ENCODE measurements around the gene PRRT1B.

The PRRT1B gene

GRCh38 chr9:131580358-131580757, 35.0 kb downstream of the PRRT1B start:
- no peak for DNase-seq (ENCODE audit: low read depth in 2 of 2)

DNA sequence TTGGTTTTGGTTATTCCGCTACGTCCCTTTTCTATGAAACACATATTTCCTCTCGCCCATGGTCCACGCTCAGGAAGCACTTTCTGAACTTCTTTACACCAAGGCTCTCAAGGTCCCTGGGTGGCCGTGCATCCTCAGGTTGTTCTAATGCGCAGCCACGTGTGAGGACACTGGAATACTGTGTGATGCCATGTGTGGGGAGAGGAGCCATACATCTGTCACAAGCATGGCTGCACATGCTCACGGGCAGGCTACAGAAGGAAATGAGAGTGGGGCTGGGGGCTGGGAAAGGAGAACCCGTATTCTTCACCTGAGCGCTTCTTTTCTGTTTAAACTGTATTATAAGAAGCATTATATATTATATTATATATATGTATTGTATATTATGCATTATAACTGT, 36.7 kb downstream of the PRRT1B start:
- DNase-seq (ENCODE audit: low read depth in 2 of 2), result no peak

- no peak for DNase-seq (ENCODE audit: low read depth in 2 of 2)
Measured at GRCh38 chr9:131582466-131583336, 37.4 kb downstream of the PRRT1B start.

GRCh38 chr9:131583337-131583645, 38.0 kb downstream of the PRRT1B start:
- no peak for DNase-seq (ENCODE audit: low read depth in 2 of 2)

- no peak for DNase-seq (ENCODE audit: low read depth in 2 of 2)
Measured at GRCh38 chr9:131583836-131584555, 38.7 kb downstream of the PRRT1B start.

GRCh38 chr9:131584858-131585257, 39.5 kb downstream of the PRRT1B start:
- DNase-seq (ENCODE audit: low read depth in 2 of 2), result no peak

GRCh38 chr9:131585375-131585774, 40.1 kb downstream of the PRRT1B start:
- DNase-seq (ENCODE audit: low read depth in 2 of 2), result peak in 1 of 2 donors; percentile 16

DNA sequence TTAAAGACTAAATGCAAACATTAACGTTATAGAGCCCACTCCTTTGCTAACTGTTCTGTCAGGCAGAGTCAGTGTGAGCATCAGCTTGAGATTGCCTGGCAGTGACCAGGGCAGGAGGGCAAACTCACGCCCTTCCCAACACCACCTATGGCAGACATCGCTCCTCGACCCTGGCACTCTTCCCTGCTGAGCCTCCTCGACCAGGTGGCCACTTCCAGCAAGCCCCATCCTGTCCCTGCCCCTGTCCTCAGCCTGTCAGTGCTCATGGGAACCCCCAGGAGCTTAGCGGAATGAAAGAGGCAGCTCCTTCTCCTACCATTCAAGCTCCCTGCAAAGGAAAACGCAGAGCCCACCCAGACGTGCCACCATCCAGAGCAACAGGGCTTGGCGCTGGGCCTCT, 42.0 kb downstream of the PRRT1B start:
- no peak for DNase-seq (ENCODE audit: low read depth in 2 of 2)

- no peak for DNase-seq (ENCODE audit: low read depth in 2 of 2)
Measured at GRCh38 chr9:131587906-131588305, 42.6 kb downstream of the PRRT1B start.

DNA sequence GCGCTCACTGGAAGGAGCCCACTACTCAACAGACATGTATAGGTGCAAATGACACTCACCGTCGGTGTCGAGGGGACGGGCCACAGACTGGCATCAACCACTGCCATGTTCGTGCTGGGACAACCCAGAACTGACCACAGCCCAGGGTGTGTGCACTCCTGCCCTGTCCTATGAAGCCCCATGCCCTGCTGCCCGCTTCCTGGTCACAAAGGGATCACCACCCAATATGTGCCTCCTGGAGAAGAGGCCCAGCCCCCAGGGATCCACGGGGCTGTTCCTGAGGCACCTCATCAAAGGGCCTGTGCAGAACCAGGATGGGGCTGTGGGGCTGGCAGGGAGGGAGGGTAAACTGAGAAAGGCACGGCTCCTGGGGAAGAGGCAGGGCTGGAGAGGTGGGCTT, 43.1 kb downstream of the PRRT1B start:
- no peak for DNase-seq (ENCODE audit: low read depth in 2 of 2)

DNA sequence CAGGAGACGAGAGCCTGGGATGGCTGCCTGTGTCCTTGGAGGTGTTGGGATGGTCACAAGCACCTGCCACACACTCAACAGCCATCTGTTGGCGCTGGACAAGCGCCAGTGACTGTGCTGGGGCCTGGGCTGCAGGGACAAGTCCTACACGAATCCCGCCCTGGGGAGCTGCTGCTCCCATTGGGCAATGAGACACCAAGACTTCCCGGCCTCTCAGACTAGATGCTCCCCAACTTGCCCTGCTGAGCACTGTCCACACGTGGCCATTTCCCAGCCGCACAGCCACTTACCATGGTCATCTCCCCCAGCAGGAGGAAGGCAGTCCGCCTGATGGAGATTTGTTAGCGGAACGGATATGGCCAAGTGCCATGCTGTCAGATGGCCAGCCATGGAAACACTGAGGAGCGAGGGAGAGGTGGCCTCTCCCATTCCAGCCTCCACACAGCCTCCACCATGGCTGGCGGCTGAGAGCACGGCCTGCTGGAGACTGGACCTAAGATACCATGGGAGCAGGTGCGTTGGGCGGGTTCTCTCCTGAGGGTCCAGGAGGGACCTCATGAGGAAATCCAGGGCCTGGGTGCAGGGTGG, 43.9 kb downstream of the PRRT1B start:
- no peak for DNase-seq (ENCODE audit: low read depth in 2 of 2)

- DNase-seq (ENCODE audit: low read depth in 2 of 2), result no peak
Measured at GRCh38 chr9:131589993-131590392, 44.7 kb downstream of the PRRT1B start.

DNA sequence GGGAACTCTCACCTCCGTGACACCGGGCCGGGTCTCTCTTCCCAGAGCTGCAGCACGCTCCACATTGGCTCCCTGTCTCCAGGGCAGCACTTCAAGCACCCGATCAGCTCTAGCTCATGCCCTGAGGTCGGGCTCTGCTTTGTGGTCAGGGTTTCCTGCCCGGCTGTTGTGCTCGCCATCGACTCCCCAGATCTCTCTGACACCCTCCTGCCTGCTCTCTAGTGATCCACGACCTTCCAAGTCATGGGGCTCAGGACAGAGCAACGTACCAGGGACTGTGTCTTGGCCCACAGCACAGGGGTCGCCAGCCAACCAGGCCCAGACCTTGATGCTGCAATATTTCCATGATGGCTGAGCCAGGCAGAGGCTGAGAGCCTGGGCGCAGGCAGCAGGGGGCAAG, 45.1 kb downstream of the PRRT1B start:
- no peak for DNase-seq (ENCODE audit: low read depth in 2 of 2)

DNA sequence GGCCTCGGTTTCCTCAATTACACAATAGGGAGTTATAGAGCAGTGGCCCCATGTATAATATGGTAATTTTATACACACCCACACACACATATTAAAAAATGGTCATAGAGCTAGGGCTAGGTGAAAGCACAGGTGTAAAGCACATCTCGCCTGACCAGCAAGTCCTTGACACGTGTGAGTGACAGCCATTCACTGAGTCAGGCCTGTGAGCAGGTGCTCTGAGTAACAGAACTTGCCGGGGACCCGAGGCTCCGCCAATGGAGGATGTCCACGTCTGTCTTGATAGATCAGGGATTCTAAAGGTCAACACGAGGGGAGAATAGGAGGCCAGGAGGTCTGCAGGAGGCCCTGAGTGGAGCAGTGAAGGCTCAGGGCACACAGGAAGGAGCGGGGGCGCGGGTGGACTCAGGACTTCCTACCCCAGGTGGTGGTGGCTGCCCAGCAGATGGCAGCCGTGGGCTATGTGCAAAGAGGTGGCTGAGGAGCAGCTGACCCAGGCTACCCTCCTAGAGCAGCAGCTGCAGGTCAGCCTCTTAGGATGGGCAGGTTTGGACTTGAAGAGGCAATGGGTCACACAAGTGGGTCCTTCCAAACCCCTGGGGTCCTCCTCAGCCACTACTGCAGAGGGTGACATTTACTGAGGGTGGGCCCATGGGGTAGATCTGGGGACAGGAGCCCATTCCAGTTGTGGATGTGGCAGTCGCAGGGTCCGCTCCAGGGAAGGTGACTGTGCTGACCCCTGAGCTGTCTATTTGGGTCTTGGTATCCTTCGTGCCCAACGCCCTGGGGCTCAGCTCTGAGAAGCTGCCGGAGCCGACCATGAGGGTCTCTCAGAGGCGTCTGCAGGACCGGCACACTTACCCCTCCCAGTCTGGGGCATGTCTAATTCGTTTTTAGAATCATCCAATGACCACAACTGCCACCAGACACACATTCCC, 45.9 kb downstream of the PRRT1B start:
- DNase-seq (ENCODE audit: low read depth in 2 of 2), result peak; percentile 47 to 53

DNA sequence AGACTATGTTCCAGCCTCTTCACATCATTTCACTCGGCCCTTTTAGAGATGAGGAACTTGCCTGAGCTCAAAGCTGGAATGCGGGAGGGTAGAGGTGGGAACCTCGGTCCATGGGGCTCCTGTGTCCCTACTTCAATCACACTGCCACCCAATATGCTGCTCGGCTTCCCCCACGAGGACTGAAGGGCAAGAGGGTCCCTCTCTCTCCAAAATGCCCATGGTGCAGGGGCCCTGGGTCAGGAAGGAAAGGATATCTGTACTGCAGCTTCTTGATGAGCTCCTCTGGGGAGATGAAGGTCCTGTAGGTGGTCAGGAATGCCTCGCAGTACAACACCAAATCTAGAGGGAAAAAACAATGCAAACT, 46.5 kb downstream of the PRRT1B start:
- no peak for DNase-seq (ENCODE audit: low read depth in 2 of 2)

DNA sequence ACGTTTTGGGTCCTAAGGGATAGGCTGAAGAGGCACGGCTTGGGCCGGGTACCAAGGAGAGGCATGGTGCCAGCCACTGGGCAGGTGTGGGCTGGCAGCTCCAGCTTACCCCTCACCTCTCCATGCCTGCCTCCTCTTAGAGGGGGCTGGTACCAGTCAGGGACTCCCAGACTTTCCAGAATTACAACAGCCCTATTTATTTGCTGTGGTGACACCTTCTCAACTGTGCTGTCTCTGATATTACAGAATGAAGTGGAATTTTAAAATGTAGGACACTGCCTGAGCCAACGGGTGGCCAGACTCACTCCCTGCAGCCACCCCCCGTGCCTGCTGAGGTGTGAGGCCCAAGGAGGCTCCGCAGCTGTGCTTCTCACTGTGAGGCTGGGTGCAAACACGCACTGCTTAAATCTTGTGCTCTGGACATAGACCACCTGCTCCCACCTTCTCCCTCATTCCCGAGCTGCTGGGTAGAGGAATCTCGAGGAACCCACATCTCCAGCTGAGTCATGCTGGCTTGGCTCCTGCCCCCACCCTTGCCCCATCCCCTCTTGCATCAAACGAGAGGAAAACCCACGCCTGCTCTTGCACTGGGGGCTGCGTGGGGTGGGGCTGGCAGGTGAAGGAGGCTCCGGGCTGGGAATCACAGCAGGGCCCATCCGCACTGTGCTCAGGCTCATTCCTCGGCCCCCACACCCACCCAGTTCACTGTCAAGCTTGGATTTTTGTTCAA, 47.9 kb downstream of the PRRT1B start:
- DNase-seq (ENCODE audit: low read depth in 2 of 2), result no peak

- DNase-seq (ENCODE audit: low read depth in 2 of 2), result no peak
Measured at GRCh38 chr9:131593936-131594665, 48.8 kb downstream of the PRRT1B start.

GRCh38 chr9:131594906-131595665, 49.8 kb downstream of the PRRT1B start:
- DNase-seq (ENCODE audit: low read depth in 2 of 2), result no peak

DNA sequence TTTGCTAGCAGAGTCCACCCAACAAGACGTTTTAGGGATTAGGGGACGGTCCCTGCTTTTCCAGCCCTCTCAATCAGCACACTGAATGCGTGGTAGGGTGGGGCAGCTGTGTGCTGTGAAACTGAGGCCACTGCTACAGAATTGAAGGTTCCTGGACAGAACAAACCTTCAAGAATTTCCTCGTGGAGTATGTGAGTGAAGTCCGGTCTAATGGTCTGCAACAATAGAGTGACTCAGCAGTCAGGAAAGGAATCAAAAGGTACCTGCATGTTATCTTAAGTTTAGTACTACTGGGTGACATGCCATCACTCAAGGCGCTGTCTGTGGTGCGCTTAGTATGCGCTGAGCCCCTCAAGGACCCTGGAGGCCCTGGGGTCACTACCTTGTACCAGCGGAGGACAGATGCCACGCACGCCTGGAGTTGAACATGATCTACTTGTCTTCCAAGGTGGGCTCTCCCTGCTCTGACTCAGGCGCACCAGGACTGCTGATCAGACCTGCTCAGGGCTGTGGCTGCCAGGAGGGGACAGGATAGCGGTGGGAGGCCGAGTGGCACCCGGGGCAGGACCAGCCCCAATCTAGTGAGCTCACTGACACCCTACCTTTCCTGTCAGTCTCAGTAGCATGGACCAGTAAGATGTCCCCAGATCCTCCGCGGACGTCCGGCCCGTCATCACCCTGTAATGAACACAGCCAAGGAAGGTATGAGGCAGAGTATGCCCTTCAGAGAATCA, 50.5 kb downstream of the PRRT1B start:
- DNase-seq (ENCODE audit: low read depth in 2 of 2), result no peak

Data from stimulated activated CD8-positive, alpha-beta memory T cell treated with anti-CD3 and anti-CD28 coated beads, Interleukin-15, amount 100 ng/mL, for 4 hours (primary cell).